T1000 (cell line): ENCODE data around the gene NKTR.
"Not testable (repeated sequence)": the region's sequence is repeated elsewhere in the genome, so short reads cannot be mapped to it uniquely, and the experiment has no call there.

ENCODE experiments used
- DNase-seq: peaks from one replicate; lab custom pipeline; 2025; ENCODE audit warnings: mixed read lengths; lab: John Stamatoyannopoulos, UW

NKTR gene

DNA sequence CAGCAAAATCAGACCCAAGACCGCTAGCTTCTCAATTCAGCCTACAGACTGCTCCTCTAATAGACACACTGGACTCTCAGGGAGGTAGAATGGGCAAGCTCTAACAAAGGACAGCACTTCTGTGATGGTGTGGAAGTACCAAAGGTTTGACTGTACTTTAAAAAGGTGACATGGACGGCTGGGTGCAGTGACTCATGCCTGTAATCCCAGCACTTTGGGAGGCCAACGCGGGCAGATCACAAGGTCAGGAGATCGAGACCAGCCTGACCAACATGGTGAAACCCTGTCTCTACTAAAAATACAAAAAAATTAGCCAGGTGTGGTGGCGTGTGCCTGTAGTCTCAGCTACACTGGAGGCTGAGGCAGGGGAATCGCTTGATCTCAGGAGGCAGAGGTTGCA, 3.4 kb upstream of the NKTR start:
- DNase-seq, result not testable (repeated sequence)

DNA sequence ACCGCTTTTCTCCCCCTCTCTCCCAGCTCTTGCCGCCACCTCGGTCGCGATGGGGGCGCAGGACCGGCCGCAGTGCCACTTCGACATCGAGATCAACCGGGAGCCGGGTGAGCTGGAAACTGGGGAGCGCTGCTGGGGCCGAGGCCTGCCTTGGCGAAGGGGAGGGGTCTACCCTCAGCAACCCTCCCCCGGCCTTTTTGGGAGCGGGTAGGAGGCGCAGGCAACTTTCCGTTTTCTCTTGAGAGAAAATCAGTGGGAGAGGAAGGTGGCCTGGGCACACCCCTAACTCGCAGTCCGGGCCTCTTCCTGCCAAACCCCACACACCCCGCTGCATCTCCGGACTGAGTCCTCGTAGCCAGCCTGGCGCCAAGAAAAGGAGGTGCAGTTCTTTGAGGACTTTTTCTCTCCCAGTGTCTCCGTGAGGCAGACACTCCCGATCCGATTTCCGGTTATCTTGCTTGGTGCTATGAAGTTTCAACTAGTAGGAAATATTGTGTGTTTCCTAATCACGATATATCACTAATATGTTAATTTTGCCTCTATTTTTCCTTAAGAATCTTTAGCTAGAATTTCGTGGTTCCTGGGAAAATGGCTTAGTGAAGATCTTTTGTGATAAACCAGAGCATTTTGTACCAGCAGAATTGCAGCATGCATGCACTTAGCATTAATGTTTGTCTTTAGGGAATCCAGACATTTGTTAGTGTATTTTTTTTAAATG, 631 bp downstream of the NKTR start:
- peak; percentile 49 for DNase-seq

DNA sequence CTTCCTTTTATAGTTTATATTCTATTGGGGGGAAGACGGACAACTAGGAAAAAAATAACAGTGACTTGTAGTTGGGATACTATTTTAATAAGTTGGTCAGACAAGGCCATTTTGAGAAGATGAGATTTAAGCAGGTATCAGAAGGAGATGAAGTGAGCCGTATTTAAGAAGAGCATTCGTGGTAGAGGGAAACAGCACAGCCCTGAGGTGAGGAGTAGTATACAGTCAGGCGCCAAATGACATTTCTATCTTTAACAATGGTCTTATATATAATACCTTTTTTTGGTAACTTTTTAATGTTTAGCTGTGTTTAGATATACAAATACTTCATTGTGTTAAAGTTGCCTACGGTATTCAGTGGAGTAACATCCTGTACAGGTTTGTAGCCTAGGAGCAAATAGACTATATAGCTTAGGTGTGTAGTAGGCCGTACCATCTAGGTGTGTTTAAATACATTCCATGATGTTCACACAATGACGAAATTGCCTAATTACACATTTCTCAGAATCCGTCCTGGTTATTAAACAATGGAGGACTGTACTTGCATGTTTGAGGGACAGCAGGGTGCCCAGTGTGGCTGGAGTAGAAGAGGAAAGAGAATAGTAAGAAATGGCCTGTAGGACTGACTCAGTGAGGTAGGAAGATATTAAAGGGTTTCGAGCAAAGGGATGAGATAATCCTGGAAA, 1.6 kb downstream of the NKTR start:
- no peak for DNase-seq

DNA sequence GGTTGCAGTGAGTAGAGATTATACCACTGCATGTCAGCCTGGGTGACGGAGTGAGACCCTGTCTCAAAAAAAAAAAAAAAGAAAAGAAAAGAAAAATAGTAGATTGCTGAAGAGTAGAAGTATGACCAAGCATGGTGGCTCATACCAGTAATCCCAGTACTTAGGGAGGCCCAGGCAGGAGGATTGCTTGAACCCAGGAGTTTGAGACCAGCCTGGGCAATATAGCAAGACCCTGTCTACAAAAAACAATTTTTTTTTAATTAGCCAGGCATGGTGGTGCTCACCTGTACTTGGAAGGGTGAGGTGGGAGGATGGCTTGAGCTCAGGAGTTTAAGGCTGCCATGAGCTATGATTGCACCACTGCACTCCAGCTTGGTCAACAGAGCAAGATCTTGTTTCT, 2.5 kb downstream of the NKTR start:
- no peak for DNase-seq

DNA sequence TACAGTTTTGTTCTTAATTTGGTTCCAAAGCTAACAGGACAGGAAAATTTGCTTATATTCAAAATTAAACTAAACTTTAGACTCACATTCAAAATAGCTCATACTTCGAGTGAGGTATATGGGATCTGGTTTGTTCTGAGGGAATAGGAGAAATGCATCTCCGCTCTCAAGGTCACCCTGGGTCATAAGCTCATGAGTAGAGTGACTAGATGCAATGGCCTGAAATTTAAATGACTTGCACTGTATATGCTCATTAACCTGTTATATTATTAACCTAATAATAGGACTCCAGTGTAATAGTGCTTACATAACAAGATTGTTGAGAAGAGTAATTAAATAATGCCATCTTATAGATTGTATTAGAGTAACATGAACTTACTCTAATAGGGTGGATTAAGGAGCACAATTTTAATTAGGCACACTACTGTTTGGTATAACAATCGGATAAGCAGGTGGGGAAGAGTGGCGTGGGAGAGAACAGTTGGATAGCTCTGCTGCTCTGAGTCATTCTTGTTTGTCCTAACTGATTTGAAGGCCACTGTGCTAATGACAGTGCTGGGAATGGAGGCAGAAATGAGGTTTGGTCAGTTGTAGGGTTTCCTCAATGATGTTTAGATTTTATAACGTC, 5.2 kb downstream of the NKTR start:
- no peak for DNase-seq

DNA sequence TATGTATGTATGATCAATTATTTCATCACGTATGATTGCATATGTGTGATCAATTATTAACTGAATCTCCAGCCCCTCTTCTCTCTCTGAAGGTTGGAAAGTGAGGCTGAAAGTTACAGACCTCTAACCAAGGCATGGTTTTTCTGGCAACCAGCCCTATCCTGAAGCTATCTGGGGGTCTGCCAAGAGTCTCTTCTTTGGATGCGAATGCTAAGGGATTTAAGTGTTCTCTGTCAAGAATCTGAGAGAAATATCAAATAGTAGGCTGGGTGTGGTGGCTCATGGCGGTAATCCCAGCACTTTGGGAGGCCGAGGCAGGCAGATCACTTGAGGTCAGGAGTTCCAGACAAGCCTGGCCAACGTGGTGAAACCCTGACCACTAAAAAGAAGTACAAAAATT, 8.1 kb downstream of the NKTR start:
- no peak for DNase-seq

DNA sequence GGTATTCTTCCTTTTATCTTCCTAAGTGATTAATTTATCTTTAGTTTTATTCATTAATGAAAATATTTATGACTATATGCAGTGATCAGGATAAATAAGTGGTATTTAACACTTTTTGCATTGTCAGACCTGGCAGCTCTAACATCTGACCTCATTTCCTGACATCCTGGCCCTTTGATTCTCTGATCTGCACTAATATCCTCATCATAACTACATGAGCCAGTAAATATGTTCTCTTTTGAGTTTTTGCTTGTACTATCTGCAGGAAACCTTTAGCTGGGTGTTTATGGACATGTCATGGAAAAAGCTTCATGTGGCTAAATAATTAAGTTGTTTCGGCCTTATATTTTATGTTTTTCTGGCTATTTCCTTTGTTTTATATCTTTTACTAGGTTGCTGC, 10.5 kb downstream of the NKTR start:
- no peak for DNase-seq

DNA sequence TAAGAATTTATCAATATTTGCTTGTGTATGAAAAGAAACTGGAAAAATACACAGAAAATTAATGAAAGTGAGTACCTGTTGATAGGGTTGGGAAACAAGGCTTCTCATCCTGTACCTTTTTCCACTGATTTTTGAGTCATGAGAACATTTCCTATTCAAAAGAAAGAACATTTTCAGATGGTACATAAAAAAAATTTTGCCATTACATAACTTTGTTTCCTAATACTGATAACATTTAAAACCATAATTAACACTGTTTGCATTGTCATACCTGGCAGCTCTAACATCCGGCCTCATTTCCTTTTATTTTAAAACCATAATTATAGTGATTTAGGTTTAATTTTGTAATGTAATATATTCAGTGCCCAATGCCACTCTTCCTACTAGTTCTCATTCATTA, 11.7 kb downstream of the NKTR start:
- no peak for DNase-seq

DNA sequence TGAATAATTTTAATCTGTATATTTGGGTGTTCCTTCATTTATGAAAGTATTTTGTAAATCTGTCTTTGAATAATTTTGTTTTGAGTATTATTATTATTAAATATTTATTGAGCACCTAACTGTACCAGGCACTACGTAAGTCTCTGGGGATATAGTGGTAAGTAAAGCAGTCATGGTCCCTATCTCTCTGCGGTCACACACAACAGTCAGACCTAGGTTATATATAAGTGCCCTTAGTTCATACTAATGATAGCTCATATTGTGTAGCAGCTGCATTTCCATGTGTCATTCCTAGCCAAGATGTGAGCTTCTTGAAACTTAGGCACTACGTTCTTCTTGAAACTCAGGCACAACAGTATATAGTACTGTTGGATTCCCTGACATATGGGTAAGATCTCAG, 12.4 kb downstream of the NKTR start:
- no peak for DNase-seq

DNA sequence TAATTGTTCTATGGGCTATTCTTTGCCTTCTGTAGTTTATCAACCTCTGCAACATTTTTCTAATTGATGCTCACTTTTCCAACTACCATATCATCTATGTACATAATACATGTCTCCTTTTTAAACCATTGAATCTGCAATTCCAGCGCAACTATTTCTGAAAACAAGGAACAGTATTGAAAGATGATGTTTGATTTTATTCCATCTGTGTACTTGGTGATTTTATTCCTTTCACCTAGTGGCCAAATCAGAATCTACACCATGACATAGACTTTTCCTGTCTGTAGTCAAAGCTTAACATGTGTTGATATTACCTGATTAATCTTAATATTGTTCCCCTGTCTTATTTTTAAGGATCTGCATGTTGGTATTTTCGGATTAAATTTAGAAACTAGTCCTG, 13.0 kb downstream of the NKTR start:
- no peak for DNase-seq

DNA sequence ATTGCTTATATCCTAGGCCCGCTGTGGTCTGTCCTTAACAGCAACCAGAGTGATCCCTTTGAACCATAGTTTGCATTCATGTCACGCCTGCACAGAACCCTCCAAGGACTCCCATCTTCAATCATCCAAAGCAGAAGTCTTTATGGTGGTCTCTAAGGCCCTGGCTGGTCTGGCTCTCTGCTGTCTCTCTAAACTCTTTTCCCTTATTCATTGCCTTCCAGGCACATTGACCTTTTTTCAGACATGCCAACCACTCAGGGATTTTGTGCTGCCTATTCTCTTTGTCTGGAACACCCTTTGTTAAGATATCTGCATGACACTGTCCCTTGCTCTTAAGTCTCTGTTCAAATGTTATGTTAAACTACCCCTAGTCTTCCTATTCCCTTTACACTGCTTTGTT, 31.1 kb downstream of the NKTR start:
- no peak for DNase-seq

DNA sequence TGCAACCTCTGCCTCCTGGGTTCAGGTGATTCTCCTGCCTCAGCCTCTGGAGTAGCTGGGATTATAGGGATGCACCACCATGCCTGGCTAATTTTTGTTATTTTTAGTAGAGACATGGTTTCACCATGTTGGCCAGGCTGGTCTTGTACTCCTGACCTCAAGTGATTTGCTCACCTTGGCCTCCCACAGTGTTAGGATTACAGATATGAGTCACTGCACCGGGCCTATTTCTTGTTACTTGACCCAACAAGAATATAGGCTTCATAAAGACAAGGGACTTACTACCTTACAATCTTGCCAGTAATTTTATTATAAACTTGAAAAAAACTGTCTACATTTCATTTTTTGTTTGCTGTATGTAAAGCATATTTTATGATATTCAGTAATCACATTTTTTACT, 31.7 kb downstream of the NKTR start:
- no peak for DNase-seq

DNA sequence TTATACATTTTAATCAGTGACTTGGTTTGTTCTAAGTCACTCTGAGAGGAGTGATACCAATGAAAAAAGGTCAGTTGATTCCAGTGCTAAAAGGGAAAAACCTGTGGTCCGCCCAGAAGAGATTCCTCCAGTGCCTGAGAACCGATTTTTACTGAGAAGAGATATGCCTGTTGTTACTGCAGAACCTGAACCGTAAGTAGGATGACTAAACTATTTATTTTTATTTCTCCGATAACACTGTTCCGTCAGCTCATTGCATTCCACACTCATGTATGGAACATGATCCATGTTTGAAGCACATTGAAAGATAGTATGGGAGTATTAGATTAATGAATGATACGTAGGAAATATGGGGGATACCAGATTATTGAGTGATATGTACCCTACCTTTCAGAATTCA, 33.1 kb downstream of the NKTR start:
- no peak for DNase-seq

DNA sequence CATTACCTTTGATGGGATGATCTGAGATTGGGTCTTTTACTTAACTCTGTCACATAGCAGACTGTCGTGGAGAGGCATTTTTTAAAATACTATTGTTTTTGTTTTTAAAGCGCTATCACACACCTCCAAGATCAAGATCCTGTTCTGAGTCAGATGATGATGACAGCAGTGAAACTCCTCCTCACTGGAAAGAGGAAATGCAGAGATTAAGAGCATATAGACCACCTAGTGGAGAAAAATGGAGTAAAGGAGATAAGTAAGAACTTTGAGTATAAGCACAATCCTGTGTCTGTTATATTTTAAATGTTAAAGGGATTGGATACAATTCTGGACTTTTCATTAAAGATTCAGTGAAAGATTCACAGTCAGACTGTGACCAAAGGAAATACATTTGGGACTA, 34.6 kb downstream of the NKTR start:
- no peak for DNase-seq

DNA sequence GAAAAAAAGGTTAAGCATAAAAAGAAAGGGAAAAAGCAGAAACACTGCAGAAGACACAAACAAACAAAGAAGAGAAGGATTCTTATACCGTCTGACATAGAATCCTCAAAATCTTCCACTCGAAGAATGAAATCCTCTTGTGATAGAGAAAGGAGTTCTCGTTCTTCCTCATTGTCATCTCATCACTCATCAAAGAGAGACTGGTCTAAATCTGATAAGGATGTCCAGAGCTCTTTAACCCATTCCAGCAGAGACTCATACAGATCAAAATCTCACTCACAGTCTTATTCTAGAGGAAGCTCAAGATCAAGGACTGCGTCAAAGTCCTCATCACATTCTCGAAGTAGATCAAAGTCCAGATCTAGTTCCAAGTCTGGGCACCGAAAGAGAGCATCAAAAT, 36.5 kb downstream of the NKTR start:
- no peak for DNase-seq

DNA sequence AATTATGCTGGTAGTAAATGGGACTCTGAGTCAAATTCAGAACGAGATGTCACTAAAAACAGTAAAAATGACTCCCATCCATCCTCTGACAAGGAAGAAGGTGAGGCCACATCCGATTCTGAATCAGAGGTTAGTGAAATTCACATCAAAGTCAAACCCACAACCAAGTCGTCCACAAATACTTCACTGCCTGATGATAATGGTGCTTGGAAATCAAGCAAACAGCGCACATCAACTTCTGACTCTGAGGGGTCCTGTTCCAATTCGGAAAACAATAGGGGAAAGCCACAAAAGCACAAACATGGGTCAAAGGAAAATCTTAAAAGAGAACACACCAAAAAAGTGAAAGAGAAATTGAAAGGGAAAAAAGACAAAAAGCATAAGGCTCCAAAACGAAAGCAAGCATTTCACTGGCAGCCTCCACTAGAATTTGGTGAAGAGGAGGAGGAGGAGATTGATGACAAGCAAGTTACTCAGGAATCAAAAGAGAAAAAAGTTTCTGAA, 37.9 kb downstream of the NKTR start:
- DNase-seq, result no peak

DNA sequence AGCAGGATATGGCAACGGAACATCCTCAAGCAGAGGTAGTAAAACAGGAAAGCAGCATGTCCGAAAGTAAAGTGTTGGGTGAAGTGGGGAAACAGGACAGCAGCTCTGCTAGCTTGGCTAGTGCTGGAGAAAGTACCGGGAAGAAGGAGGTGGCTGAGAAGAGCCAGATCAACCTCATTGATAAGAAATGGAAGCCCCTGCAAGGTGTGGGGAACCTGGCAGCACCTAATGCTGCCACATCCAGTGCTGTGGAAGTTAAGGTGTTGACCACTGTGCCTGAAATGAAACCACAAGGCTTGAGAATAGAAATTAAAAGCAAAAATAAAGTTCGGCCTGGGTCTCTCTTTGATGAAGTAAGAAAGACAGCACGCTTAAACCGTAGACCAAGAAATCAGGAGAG, 38.7 kb downstream of the NKTR start:
- DNase-seq, result no peak

DNA sequence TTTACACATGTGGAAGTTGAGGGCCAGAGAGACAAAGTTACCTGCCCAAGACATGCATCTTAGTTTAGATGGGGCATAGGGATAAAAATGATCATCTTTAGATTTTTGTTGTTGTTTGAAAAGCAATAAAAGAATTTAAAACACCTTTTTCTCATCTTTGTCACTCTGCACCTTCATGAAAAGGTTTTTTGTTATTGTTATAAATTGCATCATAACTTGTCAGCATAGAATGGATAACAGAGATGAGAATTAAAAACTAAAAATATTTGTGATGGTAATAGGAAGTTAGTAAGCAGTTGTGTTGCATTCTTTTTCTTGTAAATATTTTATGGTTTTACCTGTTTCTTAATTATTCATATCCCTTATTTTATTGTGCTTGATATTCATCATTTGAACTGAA, 39.6 kb downstream of the NKTR start:
- DNase-seq, result no peak

DNA sequence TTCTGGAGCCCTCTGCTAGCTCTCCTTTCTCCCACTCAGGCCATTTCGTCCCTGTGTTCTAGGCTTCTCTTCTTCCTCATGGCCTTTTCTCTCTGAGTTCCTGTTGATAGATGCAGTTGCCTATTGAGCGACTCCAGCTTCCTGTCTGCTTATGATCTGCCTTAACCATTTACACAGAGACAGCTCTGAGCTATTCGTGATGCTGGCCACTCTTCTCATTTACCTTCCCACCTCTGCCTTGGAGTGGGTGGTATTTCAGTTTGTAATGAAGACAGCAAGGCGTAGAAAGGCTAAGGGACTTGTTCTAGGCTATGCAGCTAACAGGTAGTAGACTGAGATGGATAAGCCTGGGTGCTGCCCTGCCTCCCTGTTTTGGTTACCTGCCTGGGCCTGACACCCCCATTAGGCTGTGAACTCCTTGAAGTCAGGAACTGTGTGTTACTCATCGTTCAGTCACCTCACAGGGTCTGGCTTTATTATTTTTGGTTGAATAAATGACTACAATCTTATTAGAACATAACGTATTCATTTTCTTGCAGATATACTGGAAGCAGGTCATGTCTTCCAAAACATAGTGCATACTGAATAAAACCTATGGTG, 40.4 kb downstream of the NKTR start:
- DNase-seq, result no peak

DNA sequence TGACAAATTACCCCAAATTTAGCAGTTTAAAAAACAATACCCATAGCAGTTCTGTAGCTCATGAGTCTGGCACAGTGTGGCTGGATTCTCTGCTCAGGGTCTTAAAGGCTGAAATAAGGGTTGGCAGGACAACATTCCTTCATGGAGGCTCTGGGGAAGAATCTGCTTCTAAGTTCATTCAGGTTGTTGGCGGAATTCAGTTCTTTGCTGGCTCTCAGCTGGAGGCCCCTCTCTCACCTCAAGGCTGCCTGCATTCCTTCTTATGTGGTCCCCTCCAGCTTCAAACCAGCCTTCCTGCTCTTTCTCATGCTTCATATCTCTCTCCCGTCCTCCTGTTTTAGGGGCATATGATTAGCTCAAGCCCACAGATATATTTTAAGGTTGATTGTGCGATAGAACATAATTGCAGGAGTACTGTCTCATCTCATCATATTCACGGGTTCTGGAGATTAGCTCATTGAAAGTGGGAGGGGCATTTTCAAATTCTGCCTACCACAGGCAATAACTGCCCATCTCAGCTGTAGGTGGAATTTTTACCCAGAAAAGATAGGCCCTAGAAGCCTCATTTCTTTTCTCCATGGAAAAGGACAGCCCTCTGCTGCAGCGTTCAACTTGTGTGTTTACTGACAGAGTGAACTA, 47.5 kb downstream of the NKTR start:
- no peak for DNase-seq

DNA sequence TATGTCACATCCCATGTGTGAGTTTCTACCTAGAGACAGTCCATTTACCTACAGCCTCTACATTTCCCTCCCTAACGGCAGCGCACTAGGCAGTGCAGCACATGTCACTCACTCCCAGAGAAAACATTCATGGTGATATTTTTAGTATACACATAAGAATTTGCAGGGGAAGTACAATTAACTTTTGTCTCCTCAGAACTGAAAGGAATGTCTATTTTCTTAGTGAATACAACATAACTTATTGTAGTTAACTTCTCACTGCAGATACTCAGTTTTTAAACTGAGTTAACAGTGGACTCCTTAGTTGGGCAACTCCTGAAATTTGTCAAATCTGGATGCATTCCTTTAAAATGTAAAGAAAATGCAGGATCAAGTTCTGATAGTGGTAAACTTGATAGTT, 48.5 kb downstream of the NKTR start:
- DNase-seq, result no peak

DNA sequence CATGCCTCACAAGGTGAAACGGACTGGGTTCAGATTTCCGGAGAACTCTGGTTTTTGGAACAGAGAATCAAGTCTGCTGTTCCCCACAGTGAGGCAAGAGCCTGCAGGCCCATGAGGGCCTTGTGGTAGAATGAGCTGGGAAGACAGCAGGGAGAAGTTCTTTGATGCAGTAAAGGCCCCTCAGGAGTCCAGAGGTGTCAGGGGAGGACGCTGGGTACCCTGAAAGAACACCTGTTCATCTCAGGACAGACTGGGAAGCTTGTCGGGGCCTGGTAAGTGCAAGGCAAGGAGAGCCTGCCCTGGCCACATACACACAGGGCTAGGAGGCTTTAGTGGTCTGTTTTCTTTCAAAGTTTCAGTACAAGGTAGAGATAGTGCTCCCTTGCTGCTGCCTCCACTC, 49.3 kb downstream of the NKTR start:
- DNase-seq, result no peak
